ENCODE results near the gene CPT1B. TPM values are rescaled to one million over a fixed set of nuclear protein-coding genes. Genes with fewer than 3 reads are reported as not detected.
"Not testable (repeated sequence)": the region's sequence is repeated elsewhere in the genome, so short reads cannot be mapped to it uniquely, and the experiment has no call there.

Gene CPT1B
- total and polyA plus RNA-seq, 10 of the 15 experiments (the other 5 are each of a cell fraction or from before 2014, with no cell fraction given) = 3.5 to 54.0 (median 21.7) TPM

- TF ChIP-seq RELB (IDR thresholded peaks at IDR 0.05; ENCODE audit: low read depth) (peak; percentile 37; the same call in 1 of the 2 replicates), USF1 (IDR thresholded peaks at IDR 0.05; ENCODE audit: borderline replicate concordance, extremely low read length, insufficient read depth, low read depth, low read length) (peak; percentile 45), SMC3 (IDR thresholded peaks at IDR 0.05; ENCODE audit: borderline replicate concordance, low read length) (0 out of 2 replicates have a peak, but pooled peaks have one; percentile 49), MLLT1 (IDR thresholded peaks at IDR 0.05) (no peak)
Measured at GRCh38 chr22:50620593-50621355, 42.5 kb upstream of the CPT1B start (continued).

- POLR2A ChIA-PET = not testable (repeated sequence)
- in situ Hi-C loops (cut with MboI) = loop anchor here (10.0 kb wide), 1 partner anchor 359 kb away; the partner anchor contains the start of gene HDAC10
Measured at GRCh38 chr22:50614296-50614695, 36.1 kb upstream of the CPT1B start.

More at GRCh38 chr22:50614296-50614695, 36.1 kb upstream of the CPT1B start:
- intact Hi-C loops (cut with micrococcal nuclease; ENCODE audit: unreplicated experiment); H3K27ac ChIP-seq (ENCODE audit: control insufficient read depth, insufficient read depth); H4K20me1 ChIP-seq (ENCODE audit: control insufficient read depth, insufficient read depth); ATAC-seq; H3K4me2 ChIP-seq (ENCODE audit: control insufficient read depth, insufficient read depth); H3K79me2 ChIP-seq (ENCODE audit: control insufficient read depth, insufficient read depth, low read length); CTCF ChIA-PET; SMC1A ChIA-PET (ENCODE audit: uncharacterized antibody, unreplicated experiment); H3K27me3 ChIP-seq (replicated peaks in 1 of 2; ENCODE audit: control insufficient read depth in 2 of 2, insufficient read depth in 2 of 2, low read length in 1 of 2); H3K9ac ChIP-seq (ENCODE audit: control insufficient read depth, insufficient read depth, low read length); BruUV-seq (replicated peaks); DNase-seq (ENCODE audit: low read depth, low spot score); H3K9me3 ChIP-seq (replicated peaks; ENCODE audit: control insufficient read depth, insufficient read depth, low read length); H2AFZ ChIP-seq (ENCODE audit: control insufficient read depth, low read depth, low read length); FAIRE-seq; H3K36me3 ChIP-seq (ENCODE audit: control insufficient read depth in 2 of 2, insufficient read depth in 2 of 2, low read length in 1 of 2); H3K4me1 ChIP-seq (ENCODE audit: control insufficient read depth, insufficient read depth, low read length); H3K4me3 ChIP-seq: not testable (repeated sequence)
- WGBS (ENCODE audit: insufficient coverage, insufficient replicate concordance, low lambda C conversion rate, missing lambda C conversion rate) = 67% methylated on average over 3 of the region's 3 CpGs
- RAD21 ChIA-PET (ENCODE audit: unreplicated experiment) = interaction anchor here (1.1 kb wide), 1 partner anchor 89 kb away, joined by 3 read pairs; the partner anchor contains the start of gene SCO2
